H1 (cell line): Measurements from ENCODE around the gene KLHDC10. TPM values are rescaled to one million over a fixed set of nuclear protein-coding genes. Genes with fewer than 3 reads are reported as not detected.
A peak's percentile ranks its signal among the peaks of the same experiment; 100 is the strongest.

Experiments used
- CTCF ChIA-PET: fragments of 300-600 bp; sonication (Branson Sonifier 250); formaldehyde crosslinking; loops from one replicate; lab custom pipeline; 2021; ENCODE audit not compliant: partially characterized antibody; lab: Charles Lee
- POLR2A ChIA-PET: fragments of 300-600 bp; sonication (Branson Sonifier 250); formaldehyde crosslinking; loops from one replicate; lab custom pipeline; 2021; ENCODE audit warnings: inconsistent platforms; ENCODE audit not compliant: partially characterized antibody; lab: Charles Lee
- DNase-seq, 2 experiments: peaks; one replicate each; pipeline versions ENCODE4 v3.0.0 to v3.0.0-alpha.2; 2010 to 2022; ENCODE audit warnings: low spot score in 2 of 2, low read depth in 1 of 2, mixed read lengths in 1 of 2
- FAIRE-seq: peaks from 2 replicates; lab custom pipeline; 2011; peaks lifted over from hg19 to GRCh38; lab: Jason Lieb, UNC
- H2AFZ ChIP-seq: 2 replicates; pipeline ENCODE4 v1.8.1; 2012; ENCODE audit warnings: low read length, inconsistent platforms
- H2AK5ac ChIP-seq: 2 replicates; pipeline ENCODE4 v1.6.1; 2013; ENCODE audit warnings: low read depth, low read length
- H2BK120ac ChIP-seq: replicated peaks from 2 replicates; pipeline ENCODE3; 2013; ENCODE audit warnings: low read depth, low read length, inconsistent platforms
- H2BK12ac ChIP-seq: 2 replicates; pipeline ENCODE4 v1.6.1; 2013; ENCODE audit warnings: low read depth, low read length
- H2BK15ac ChIP-seq: 2 replicates; pipeline ENCODE4 v1.6.1; 2013; ENCODE audit warnings: low read length
- H2BK20ac ChIP-seq: 2 replicates; pipeline ENCODE4 v1.6.1; 2013; ENCODE audit warnings: low read length
- H2BK5ac ChIP-seq: 2 replicates; pipeline ENCODE4 v1.6.1; 2013; ENCODE audit warnings: low read depth, low read length
- H3K14ac ChIP-seq: 2 replicates; pipeline ENCODE4 v1.6.1; 2013; ENCODE audit warnings: inconsistent platforms; ENCODE audit not compliant: insufficient read length
- H3K18ac ChIP-seq: 2 replicates; pipeline ENCODE4 v1.6.1; 2013; ENCODE audit warnings: low read length; ENCODE audit errors: extremely low read depth
- H3K23ac ChIP-seq: 2 replicates; pipeline ENCODE4 v1.6.1; 2013; ENCODE audit warnings: inconsistent platforms; ENCODE audit not compliant: insufficient read length
- H3K23me2 ChIP-seq: 2 replicates; pipeline ENCODE4 v1.6.1; 2013; ENCODE audit warnings: low read depth, low read length
- H3K27ac ChIP-seq: 2 replicates; pipeline ENCODE4 v1.6.1; 2011; ENCODE audit warnings: low read depth, low read length, inconsistent platforms
- H3K27me3 ChIP-seq, 4 experiments: replicated peaks in 1 of 4; 1 replicate in 1 of 4; 2 replicates in 3 of 4; pipeline versions ENCODE4 v1.6.1 to v1.8.1; 2011 to 2013; ENCODE audit warnings: low read length in 3 of 4, mild to moderate bottlenecking in 3 of 4, inconsistent platforms in 2 of 4, mixed read lengths in 2 of 4, moderate library complexity in 1 of 4; ENCODE audit not compliant: control insufficient read depth in 3 of 4, insufficient read depth in 3 of 4; ENCODE audit errors: extremely low read depth in 1 of 4
- H3K36me3 ChIP-seq, 4 experiments: 2 replicates each; pipeline versions ENCODE4 v1.6.1 to v1.8.1; 2011 to 2013; ENCODE audit warnings: mild to moderate bottlenecking in 4 of 4, low read length in 3 of 4, moderate library complexity in 2 of 4, control low read depth in 1 of 4, inconsistent platforms in 1 of 4; ENCODE audit not compliant: insufficient read depth in 4 of 4, control insufficient read depth in 2 of 4
- H3K4ac ChIP-seq: replicated peaks from 2 replicates; pipeline ENCODE3; 2013; ENCODE audit warnings: low read length, low read depth, mixed read lengths, inconsistent platforms; ENCODE audit not compliant: insufficient read length
- H3K4me1 ChIP-seq, 4 experiments: replicated peaks in 1 of 4; 1 replicate in 1 of 4; 2 replicates in 3 of 4; pipeline versions ENCODE4 v1.6.1 to v1.8.1; 2011 to 2013; ENCODE audit warnings: low read length in 3 of 4, inconsistent platforms in 2 of 4, mixed read lengths in 1 of 4; ENCODE audit not compliant: insufficient read depth in 4 of 4, control insufficient read depth in 3 of 4
- H3K4me2 ChIP-seq, 2 experiments: 2 replicates each; pipeline versions ENCODE4 v1.6.1 to v1.8.1; 2011 to 2013; ENCODE audit warnings: low read depth in 2 of 2, low read length in 2 of 2, control low read depth in 1 of 2, inconsistent platforms in 1 of 2, mild to moderate bottlenecking in 1 of 2; ENCODE audit not compliant: insufficient read depth in 1 of 2
- H3K4me3 ChIP-seq, 4 experiments: fragments of 200-600, 300-600 bp in 1 of 4; sonication (generic), shearing (Covaris generic), sonication (Bioruptor Twin) in 1 of 4; 2 replicates each; pipeline versions ENCODE4 v1.5.1 to v1.8.1; 2011 to 2016; ENCODE audit warnings: low read length in 4 of 4, low read depth in 3 of 4, control low read depth in 2 of 4, inconsistent platforms in 2 of 4, mild to moderate bottlenecking in 2 of 4, mixed read lengths in 1 of 4, moderate library complexity in 1 of 4; ENCODE audit not compliant: insufficient read depth in 2 of 4; ENCODE audit errors: extremely low read depth in 1 of 4
- H3K56ac ChIP-seq: replicated peaks from 2 replicates; pipeline ENCODE3; 2013; ENCODE audit warnings: low read depth, mild to moderate bottlenecking, mixed read lengths, low read length, inconsistent platforms; ENCODE audit not compliant: insufficient read length
- H3K79me1 ChIP-seq: 2 replicates; pipeline ENCODE4 v1.6.1; 2013; ENCODE audit warnings: low read depth, low read length, control low read depth
- H3K79me2 ChIP-seq, 2 experiments: 2 replicates each; pipeline versions ENCODE4 v1.6.1 to v1.8.1; 2012 to 2013; ENCODE audit warnings: low read length in 2 of 2, mild to moderate bottlenecking in 2 of 2, inconsistent platforms in 1 of 2; ENCODE audit not compliant: insufficient read depth in 2 of 2, control insufficient read depth in 1 of 2
- H3K9ac ChIP-seq, 4 experiments: replicated peaks in 1 of 4; 1 replicate in 1 of 4; 2 replicates in 3 of 4; pipeline versions ENCODE4 v1.6.1 to v1.8.1; 2011 to 2013; ENCODE audit warnings: low read depth in 3 of 4, low read length in 3 of 4, control low read depth in 2 of 4, mild to moderate bottlenecking in 2 of 4, moderate library complexity in 2 of 4, inconsistent platforms in 1 of 4; ENCODE audit errors: extremely low read depth in 1 of 4
- H3K9me3 ChIP-seq, 2 experiments: 2 replicates each; pipeline versions ENCODE4 v1.6.1 to v1.8.1; 2012 to 2013; ENCODE audit warnings: mild to moderate bottlenecking in 2 of 2, moderate library complexity in 2 of 2, control low read depth in 1 of 2, inconsistent platforms in 1 of 2, low read depth in 1 of 2, low read length in 1 of 2, mixed read lengths in 1 of 2; ENCODE audit not compliant: insufficient read depth in 2 of 2
- H4K20me1 ChIP-seq, 2 experiments: replicated peaks in 1 of 2; 2 replicates each; pipeline versions ENCODE3 to v1.8.1; 2011 to 2013; ENCODE audit warnings: inconsistent platforms in 2 of 2, low read length in 2 of 2, mild to moderate bottlenecking in 1 of 2; ENCODE audit not compliant: insufficient read depth in 2 of 2, control insufficient read depth in 1 of 2
- H4K5ac ChIP-seq: 2 replicates; pipeline ENCODE4 v1.6.1; 2013; ENCODE audit warnings: low read length, low read depth, mixed read lengths, inconsistent platforms; ENCODE audit not compliant: insufficient read length
- H4K8ac ChIP-seq: 2 replicates; pipeline ENCODE4 v1.8.0; 2013; ENCODE audit warnings: mild to moderate bottlenecking, moderate library complexity, low read length, inconsistent platforms; ENCODE audit not compliant: insufficient read depth; ENCODE audit errors: extremely low read depth
- H4K91ac ChIP-seq: replicated peaks from 2 replicates; pipeline ENCODE3; 2013; ENCODE audit warnings: low read length, mixed read lengths, inconsistent platforms; ENCODE audit not compliant: insufficient read length
- FOSL1 ChIP-seq: IDR thresholded peaks from 2 replicates; pipeline ENCODE4 v1.6.1; 2011; ENCODE audit warnings: mild to moderate bottlenecking, low read depth, low read length, moderate library complexity; ENCODE audit not compliant: insufficient read depth
- KDM4A ChIP-seq: IDR thresholded peaks from one replicate; pipeline ENCODE4 v1.7.1; 2012; ENCODE audit warnings: low read depth, mild to moderate bottlenecking, moderate library complexity, low read length, inconsistent platforms; ENCODE audit not compliant: severe bottlenecking
- SRF ChIP-seq: IDR thresholded peaks from 2 replicates; pipeline ENCODE4 v1.6.1; 2011; ENCODE audit warnings: mild to moderate bottlenecking, low read depth, low read length, moderate library complexity
- WGBS, 2 experiments: shearing (Covaris generic) in 1 of 2; methylation state at CpG; one replicate each; pipeline versions ENCODE4 v1.1.6 to v1.1.7; 2013 to 2015; ENCODE audit warnings: low lambda C conversion rate in 2 of 2, mixed read lengths in 2 of 2, inconsistent platforms in 1 of 2, low coverage in 1 of 2, missing lambda C conversion rate in 1 of 2; ENCODE audit not compliant: insufficient replicate concordance in 2 of 2, insufficient coverage in 1 of 2, insufficient read length in 1 of 2; ENCODE audit errors: extremely low coverage in 1 of 2, missing lambda C conversion rate in 1 of 2; 5-methylcytosine and 5-hydroxymethylcytosine counted together
- long read RNA-seq, 2 experiments: library from RNA in 1 of 2; library from capped mRNA in 1 of 2; stranded (forward); transcript quantifications; one replicate each; pipeline ENCODE4 v2.0.0, GENCODE V29; 2021; ENCODE audit warnings: inconsistent platforms in 1 of 2
- polyA minus RNA-seq, 3 experiments: library from RNA; depleted of rRNA, polyadenylated mRNA; stranded (reverse); fragments of >200 nt; gene quantifications; 1 replicate in 2 of 3; 2 replicates in 1 of 3; pipeline ENCODE4 v1.2.3, GENCODE V29; 2011
- polyA plus RNA-seq, 7 experiments: library from polyadenylated mRNA; depleted of rRNA in 3 of 7; stranded (reverse) in 5 of 7; unstranded in 2 of 7; fragments of >200 nt in 5 of 7; fragments of 200-250 nt in 2 of 7; gene quantifications; 1 replicate in 5 of 7; 2 replicates in 1 of 7; 4 replicates in 1 of 7; pipeline versions ENCODE4 v1.2.1 to v1.2.3, GENCODE V29; 2011 to 2013; ENCODE audit warnings: missing spikeins in 2 of 7, mixed read lengths in 2 of 7
- total RNA-seq: library from RNA; stranded (reverse); fragmentation: NEBNext Ultra II Directional; extraction: Animal tissue kit (Norgen Biotek cat#: 25700); gene quantifications from 2 replicates; pipeline ENCODE4 v1.2.1, GENCODE V29; 2021
- TF ChIP-seq, protein P1 (sequence below): IDR thresholded peaks from 2 replicates; pipeline ENCODE4 v1.6.1; 2011; ENCODE audit warnings: low read length, improper control_type of control experiment

Gene KLHDC10, protein sequence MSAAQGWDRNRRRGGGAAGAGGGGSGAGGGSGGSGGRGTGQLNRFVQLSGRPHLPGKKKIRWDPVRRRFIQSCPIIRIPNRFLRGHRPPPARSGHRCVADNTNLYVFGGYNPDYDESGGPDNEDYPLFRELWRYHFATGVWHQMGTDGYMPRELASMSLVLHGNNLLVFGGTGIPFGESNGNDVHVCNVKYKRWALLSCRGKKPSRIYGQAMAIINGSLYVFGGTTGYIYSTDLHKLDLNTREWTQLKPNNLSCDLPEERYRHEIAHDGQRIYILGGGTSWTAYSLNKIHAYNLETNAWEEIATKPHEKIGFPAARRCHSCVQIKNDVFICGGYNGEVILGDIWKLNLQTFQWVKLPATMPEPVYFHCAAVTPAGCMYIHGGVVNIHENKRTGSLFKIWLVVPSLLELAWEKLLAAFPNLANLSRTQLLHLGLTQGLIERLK
- total RNA-seq (14.5 and 21.1 TPM in 2 replicates), polyA plus RNA-seq (2011; rRNA removed) (6.6 and 7.8 TPM in 2 replicates), polyA minus RNA-seq (2011; rRNA and poly(A)+ RNA removed) (22.8 and 26.5 TPM in 2 replicates)
- 7.4 TPM for polyA plus RNA-seq (2011; cell fraction: cytosol; rRNA removed)
- polyA plus RNA-seq (2011; cell fraction: nucleus; rRNA removed), result 6.5 TPM
- 7.2 to 12.2 TPM (median 11.0 TPM) in 4 replicates for polyA plus RNA-seq (2012, experiment 1 of 2)
- polyA plus RNA-seq (2012, experiment 2 of 2), result 1.1 TPM
- polyA plus RNA-seq (2013, experiment 1 of 2), result 6.8 TPM
- 6.8 TPM for polyA plus RNA-seq (2013, experiment 2 of 2)
- 14.8 TPM for polyA minus RNA-seq (2011; cell fraction: cytosol; rRNA and poly(A)+ RNA removed)
- 8.2 TPM for polyA minus RNA-seq (2011; cell fraction: nucleus; rRNA and poly(A)+ RNA removed)
- long read RNA-seq, experiment 1, full-length matches to known transcripts, result 1 of 9 reads
- long read RNA-seq, experiment 1, partial matches to known transcripts, result 0 of 9 reads
- long read RNA-seq, experiment 1, other reads (novel, unspliced or antisense), result 8 of 9 reads
- long read RNA-seq, experiment 2, partial matches to known transcripts, result 2 of 3 reads
- long read RNA-seq, experiment 2, other reads (novel, unspliced or antisense), result 1 of 3 reads

DNA sequence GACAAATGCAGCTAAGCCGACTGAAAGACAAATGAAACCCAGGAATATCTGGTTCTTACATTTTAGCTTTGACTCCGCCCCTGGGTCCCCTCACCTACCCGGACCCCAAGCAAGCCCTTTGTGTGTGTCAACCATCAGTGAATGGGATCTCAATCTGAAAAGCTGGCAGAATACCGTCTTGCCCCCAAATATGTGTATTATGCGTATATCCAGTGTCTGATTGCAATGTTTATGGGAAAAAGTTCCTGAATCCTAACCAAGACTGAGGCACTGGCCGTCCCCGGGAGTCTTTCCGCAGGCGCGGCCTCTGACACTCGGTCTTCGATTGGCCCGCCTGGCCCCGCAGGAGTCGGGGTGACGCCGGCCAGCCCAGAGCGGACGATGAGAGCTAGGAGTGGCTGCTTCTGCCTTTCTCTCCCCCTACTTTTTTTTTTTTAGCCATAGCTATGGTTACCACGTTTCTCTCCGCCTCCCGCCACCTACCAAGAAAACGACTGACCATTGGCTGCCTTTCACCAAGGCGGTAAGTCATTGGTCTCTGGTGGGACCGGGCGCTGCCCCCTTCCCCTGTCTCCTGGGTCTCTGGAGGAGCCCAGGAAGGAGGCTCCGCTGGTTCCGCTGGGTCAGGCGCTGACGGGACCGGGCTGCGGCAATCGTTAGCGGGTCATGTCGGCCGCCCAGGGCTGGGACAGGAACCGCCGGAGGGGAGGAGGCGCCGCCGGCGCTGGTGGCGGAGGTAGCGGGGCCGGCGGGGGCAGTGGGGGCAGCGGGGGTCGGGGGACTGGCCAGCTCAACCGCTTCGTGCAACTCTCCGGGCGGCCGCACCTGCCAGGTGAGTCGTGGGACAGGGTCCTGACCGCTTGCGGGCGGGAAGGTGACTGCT lies at the start of gene KLHDC10:
Gene KLHDC10 (plus strand): TSS at position 557 of the 883 bp plus-strand sequence. CDS start 110 bp downstream, at position 667.
- no peak within 1 kb of the TSS for H3K56ac ChIP-seq
- no peak within 1 kb of the TSS for H2BK120ac ChIP-seq
- no peak within 1 kb of the TSS for H2BK15ac ChIP-seq
- H4K5ac ChIP-seq, result peak within 1 kb of the TSS; percentile 85
- FAIRE-seq (peak; percentile 92), DNase-seq (peak; percentile 94 to 95)
- H2BK12ac ChIP-seq, result no peak within 1 kb of the TSS
- no peak within 1 kb of the TSS for H3K4ac ChIP-seq
- H4K8ac ChIP-seq, result no peak within 1 kb of the TSS
- no peak within 1 kb of the TSS for H3K23ac ChIP-seq
- no peak within 1 kb of the TSS for H4K91ac ChIP-seq
- peaks cover 0 to 2% (median 0%) of the 10 kb centered on the region in 4 experiments; a peak in 1 of 7 replicates for H3K4me1 ChIP-seq
- H3K79me2 ChIP-seq, result peaks cover 0 to 44% of the 10 kb centered on the region in 2 experiments; a peak in 3 of 4 replicates
- H3K18ac ChIP-seq, result no peak within 1 kb of the TSS
- H3K4me2 ChIP-seq, result peak within 1 kb of the TSS; percentile 54 to 92
- peak within 1 kb of the TSS; percentile 40 to 78 (median 52) for H3K9ac ChIP-seq
- H3K27ac ChIP-seq, result peak within 1 kb of the TSS; percentile 44; the same call in 1 of the 2 replicates
- CTCF ChIA-PET, result interaction anchor here (0.6 to 3.2 kb wide), 7 partner anchors 11 to 761 kb away, joined by 3 to 25 read pairs (median 3); no protein-coding TSS in a partner anchor
- H2BK5ac ChIP-seq, result peak within 1 kb of the TSS; percentile 79
- no peaks in the 10 kb centered on the region; the same call in 1 of the 2 replicates for H3K79me1 ChIP-seq
- H3K23me2 ChIP-seq, result peaks cover 4% of the 10 kb centered on the region; the same call in 1 of the 2 replicates
- POLR2A ChIA-PET, result interaction anchor here (0.6 to 1.7 kb wide), 8 partner anchors 18 to 663 kb away, joined by 3 to 6 read pairs (median 4); partner anchors contain the start of gene TMEM209
- H4K20me1 ChIP-seq, result peaks cover 0 to 2% of the 10 kb centered on the region in 2 experiments
- no peak within 1 kb of the TSS for H2BK20ac ChIP-seq
- H3K27me3 ChIP-seq, result no peaks in the 10 kb centered on the region
- no peaks in the 10 kb centered on the region for H3K36me3 ChIP-seq
- no peak within 1 kb of the TSS for H3K14ac ChIP-seq
- H2AFZ ChIP-seq, result peak within 1 kb of the TSS; percentile 92
- peak within 1 kb of the TSS; percentile 71 to 95 (median 84) for H3K4me3 ChIP-seq
- H2AK5ac ChIP-seq, result no peak within 1 kb of the TSS
- H3K9me3 ChIP-seq, result no peaks in the 10 kb centered on the region
- WGBS, 2 experiments, result 1% methylated on average over 38 of the region's 57 CpGs; no CpG with 5 or more reads in 1 of the 2 experiments
- TF ChIP-seq, protein P1, sequence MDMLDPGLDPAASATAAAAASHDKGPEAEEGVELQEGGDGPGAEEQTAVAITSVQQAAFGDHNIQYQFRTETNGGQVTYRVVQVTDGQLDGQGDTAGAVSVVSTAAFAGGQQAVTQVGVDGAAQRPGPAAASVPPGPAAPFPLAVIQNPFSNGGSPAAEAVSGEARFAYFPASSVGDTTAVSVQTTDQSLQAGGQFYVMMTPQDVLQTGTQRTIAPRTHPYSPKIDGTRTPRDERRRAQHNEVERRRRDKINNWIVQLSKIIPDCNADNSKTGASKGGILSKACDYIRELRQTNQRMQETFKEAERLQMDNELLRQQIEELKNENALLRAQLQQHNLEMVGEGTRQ, result no peak
- peak; percentile 62 for TF ChIP-seq KDM4A
- no peak for TF ChIP-seq FOSL1
- TF ChIP-seq SRF, result peak; percentile 96
